ENCODE measurements around the gene STK11. TPM values are rescaled to one million over a fixed set of nuclear protein-coding genes. Genes with fewer than 3 reads are reported as not detected.

STK11 gene
- total and polyA plus RNA-seq, 2 experiments from 2014 or later = 4.6 to 64.1 TPM

DNA sequence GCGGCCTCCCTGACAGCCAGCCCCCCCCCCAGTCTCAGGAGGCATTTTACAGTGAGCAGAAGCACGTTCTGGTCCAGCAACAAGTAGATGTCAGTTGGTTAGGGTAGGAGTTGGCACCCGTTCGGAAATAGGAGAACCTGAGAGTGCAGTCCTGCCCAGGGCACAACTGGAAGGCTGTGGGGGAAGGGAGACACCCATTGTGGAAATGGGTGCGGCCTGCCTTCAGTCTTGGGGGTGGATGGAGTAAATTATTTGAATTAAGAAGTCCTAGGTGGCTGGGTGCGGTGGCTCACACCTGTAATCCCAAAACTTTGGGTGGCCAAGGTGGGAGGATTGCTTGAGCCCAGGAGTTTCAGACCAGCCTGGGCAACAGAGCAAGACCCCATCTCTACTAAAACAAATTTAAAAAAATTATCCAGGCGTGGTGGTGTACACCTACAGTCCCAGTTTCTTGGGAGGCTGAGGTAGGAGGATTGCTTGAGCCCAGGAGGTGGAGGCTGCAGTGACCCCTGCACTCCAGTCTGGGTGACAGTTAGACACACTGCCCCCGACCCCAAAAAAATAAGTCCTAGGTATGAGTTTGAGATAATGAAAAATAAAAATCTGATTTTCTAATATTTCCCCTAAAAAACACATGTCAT, 64.8 kb downstream of the STK11 start:
- Histone ChIP-seq H3K27me3 (replicated peaks; ENCODE audit: insufficient read depth) (no peaks in the 10 kb centered on the region), H2AFZ (no peak overlapping the region), H3K27ac (peak overlapping the region; percentile 97), H3K4me2 (ENCODE audit: unreplicated experiment) (peak overlapping the region; percentile 95), H3K36me3 (ENCODE audit: low read depth) (peaks cover 34% of the 10 kb centered on the region; the same call in 1 of the 2 replicates), H3F3A (ENCODE audit: insufficient read depth) (peaks cover 32% of the 10 kb centered on the region), H3K4me1 (ENCODE audit: insufficient read depth) (peaks cover 36% of the 10 kb centered on the region), H3K79me2 (ENCODE audit: insufficient read depth) (peaks cover 60% of the 10 kb centered on the region), H3K4me3 (peak overlapping the region; percentile 84), H3K9me3 (ENCODE audit: low read depth) (no peaks in the 10 kb centered on the region), H4K20me1 (ENCODE audit: insufficient read depth) (no peaks in the 10 kb centered on the region), H3K9me2 (ENCODE audit: insufficient read depth) (no peaks in the 10 kb centered on the region), H3K9ac (peak overlapping the region; percentile 97)
- in situ Hi-C loops (cut with MboI) = no loop called here
- TF ChIP-seq EZH2phosphoT487 (IDR thresholded peaks at IDR 0.05; ENCODE audit: insufficient read depth, low read depth) (no peak), EZH2 (IDR thresholded peaks at IDR 0.05; ENCODE audit: insufficient read depth, poor library complexity, severe bottlenecking) (no peak)
- WGBS, 2 experiments (ENCODE audit: low coverage in 1 of 2, low lambda C conversion rate in 2 of 2, missing lambda C conversion rate in 2 of 2) = 6 to 14% methylated on average over 8 of the region's 8 CpGs
- peak; percentile 60 for DNase-seq

DNA sequence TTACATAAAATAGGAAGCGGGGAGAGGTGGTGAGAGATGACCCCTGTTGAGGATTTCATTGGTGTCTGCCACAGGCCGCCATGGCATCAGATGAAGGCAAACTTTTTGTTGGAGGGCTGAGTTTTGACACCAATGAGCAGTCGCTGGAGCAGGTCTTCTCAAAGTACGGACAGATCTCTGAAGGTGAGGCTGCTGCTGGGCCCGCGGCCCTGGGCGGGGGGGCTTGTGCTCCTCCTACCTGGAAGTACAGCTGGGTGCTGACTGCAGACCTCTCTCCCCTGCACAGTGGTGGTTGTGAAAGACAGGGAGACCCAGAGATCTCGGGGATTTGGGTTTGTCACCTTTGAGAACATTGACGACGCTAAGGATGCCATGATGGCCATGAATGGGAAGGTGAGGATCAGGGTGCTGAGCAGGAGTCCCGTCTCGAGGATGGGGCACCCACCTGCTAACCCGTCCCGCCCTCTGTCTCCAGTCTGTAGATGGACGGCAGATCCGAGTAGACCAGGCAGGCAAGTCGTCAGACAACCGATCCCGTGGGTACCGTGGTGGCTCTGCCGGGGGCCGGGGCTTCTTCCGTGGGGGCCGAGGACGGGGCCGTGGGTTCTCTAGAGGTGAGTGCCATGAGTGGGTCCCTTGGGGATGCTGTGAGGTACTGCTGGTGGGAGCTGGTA, 65.4 kb downstream of the STK11 start:
- Histone ChIP-seq H3K36me3 (ENCODE audit: low read depth) (peaks cover 34% of the 10 kb centered on the region; the same call in 1 of the 2 replicates), H3K27me3 (replicated peaks; ENCODE audit: insufficient read depth) (no peaks in the 10 kb centered on the region), H3K9ac (peak overlapping the region; percentile 97), H3K9me2 (ENCODE audit: insufficient read depth) (no peaks in the 10 kb centered on the region), H3F3A (ENCODE audit: insufficient read depth) (peaks cover 32% of the 10 kb centered on the region), H3K9me3 (ENCODE audit: low read depth) (no peaks in the 10 kb centered on the region), H4K20me1 (ENCODE audit: insufficient read depth) (no peaks in the 10 kb centered on the region), H2AFZ (no peak overlapping the region), H3K4me3 (peak overlapping the region; percentile 84), H3K27ac (peak overlapping the region; percentile 97), H3K4me2 (ENCODE audit: unreplicated experiment) (peak overlapping the region; percentile 95), H3K4me1 (ENCODE audit: insufficient read depth) (peaks cover 34% of the 10 kb centered on the region), H3K79me2 (ENCODE audit: insufficient read depth) (peaks cover 62% of the 10 kb centered on the region)
- TF ChIP-seq EZH2 (IDR thresholded peaks at IDR 0.05; ENCODE audit: insufficient read depth, poor library complexity, severe bottlenecking) = no peak
- no peak for TF ChIP-seq EZH2phosphoT487 (IDR thresholded peaks at IDR 0.05; ENCODE audit: insufficient read depth, low read depth)
- DNase-seq = no peak
- in situ Hi-C loops (cut with MboI) = no loop called here
- WGBS, 2 experiments (ENCODE audit: low coverage in 1 of 2, low lambda C conversion rate in 2 of 2, missing lambda C conversion rate in 2 of 2) = 52 to 54% methylated on average over 25 to 26 of the region's 26 CpGs

DNA sequence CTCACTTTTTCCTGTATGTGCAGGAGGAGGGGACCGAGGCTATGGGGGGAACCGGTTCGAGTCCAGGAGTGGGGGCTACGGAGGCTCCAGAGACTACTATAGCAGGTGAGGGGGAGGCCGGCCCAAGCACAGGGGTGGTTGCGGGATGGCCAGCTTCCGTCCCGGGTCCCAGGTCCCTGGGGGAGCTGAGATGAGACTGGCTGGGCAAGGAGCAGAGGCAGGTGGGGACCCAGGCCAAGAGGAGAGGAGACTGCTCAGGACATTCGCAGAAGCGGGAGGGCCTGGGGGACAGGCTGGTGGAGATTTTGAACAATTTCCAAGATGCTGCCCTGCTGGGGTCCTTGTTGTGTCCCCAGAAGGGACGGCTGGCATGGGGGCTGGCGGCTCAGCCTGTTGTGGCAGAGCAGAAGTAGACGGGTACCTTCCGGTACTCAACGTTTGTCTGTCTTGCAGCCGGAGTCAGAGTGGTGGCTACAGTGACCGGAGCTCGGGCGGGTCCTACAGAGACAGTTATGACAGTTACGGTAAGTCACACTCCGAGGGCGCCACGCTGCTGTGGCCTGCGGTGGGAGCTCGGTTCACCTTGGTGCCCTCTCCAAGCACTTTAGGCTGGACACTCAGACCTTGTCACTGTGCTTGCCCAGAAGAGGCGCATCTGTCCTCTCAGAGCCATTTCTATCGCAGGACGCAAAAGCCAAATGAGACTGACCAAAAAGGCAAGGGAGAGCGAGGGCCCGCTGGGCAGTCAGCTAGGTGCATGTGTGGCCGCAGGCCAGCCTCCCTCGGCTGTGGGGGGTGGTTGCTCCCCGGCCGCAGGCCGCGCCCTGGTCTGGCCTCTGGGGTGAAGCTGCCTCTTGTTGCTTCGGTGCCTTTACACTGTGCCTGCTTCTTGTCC, 66.2 kb downstream of the STK11 start:
- peaks cover 69% of the 10 kb centered on the region for H3K79me2 ChIP-seq (ENCODE audit: insufficient read depth)
- peaks cover 32% of the 10 kb centered on the region for H3K4me1 ChIP-seq (ENCODE audit: insufficient read depth)
- H2AFZ ChIP-seq = no peak overlapping the region
- H4K20me1 ChIP-seq (ENCODE audit: insufficient read depth) = no peaks in the 10 kb centered on the region
- H3F3A ChIP-seq (ENCODE audit: insufficient read depth) = peaks cover 37% of the 10 kb centered on the region
- H3K4me2 ChIP-seq (ENCODE audit: unreplicated experiment) = peak overlapping the region; percentile 95
- no peak for TF ChIP-seq EZH2 (IDR thresholded peaks at IDR 0.05; ENCODE audit: insufficient read depth, poor library complexity, severe bottlenecking)
- no peak for TF ChIP-seq EZH2phosphoT487 (IDR thresholded peaks at IDR 0.05; ENCODE audit: insufficient read depth, low read depth)
- H3K36me3 ChIP-seq (ENCODE audit: low read depth) = peaks cover 34% of the 10 kb centered on the region; the same call in 1 of the 2 replicates
- peak overlapping the region; percentile 84 for H3K4me3 ChIP-seq
- peak overlapping the region; percentile 97 for H3K9ac ChIP-seq
- H3K27ac ChIP-seq = peak overlapping the region; percentile 97
- in situ Hi-C loops (cut with MboI) = no loop called here
- H3K9me3 ChIP-seq (ENCODE audit: low read depth) = no peaks in the 10 kb centered on the region
- no peaks in the 10 kb centered on the region for H3K27me3 ChIP-seq (replicated peaks; ENCODE audit: insufficient read depth)
- DNase-seq = no peak
- WGBS, 2 experiments (ENCODE audit: low coverage in 1 of 2, low lambda C conversion rate in 2 of 2, missing lambda C conversion rate in 2 of 2) = 83 to 86% methylated on average over 36 to 37 of the region's 37 CpGs
- no peaks in the 10 kb centered on the region for H3K9me2 ChIP-seq (ENCODE audit: insufficient read depth)

Data from GM23248 (cell line).